ENCODE results near the gene PSMG1. TPM values are rescaled to one million over a fixed set of nuclear protein-coding genes. Genes with fewer than 3 reads are reported as not detected.

The PSMG1 gene
- total and polyA plus RNA-seq, 9 of the 15 experiments (the other 6 are each of a cell fraction or from before 2014, with no cell fraction given): 54.5 to 427 (median 328) TPM

DNA sequence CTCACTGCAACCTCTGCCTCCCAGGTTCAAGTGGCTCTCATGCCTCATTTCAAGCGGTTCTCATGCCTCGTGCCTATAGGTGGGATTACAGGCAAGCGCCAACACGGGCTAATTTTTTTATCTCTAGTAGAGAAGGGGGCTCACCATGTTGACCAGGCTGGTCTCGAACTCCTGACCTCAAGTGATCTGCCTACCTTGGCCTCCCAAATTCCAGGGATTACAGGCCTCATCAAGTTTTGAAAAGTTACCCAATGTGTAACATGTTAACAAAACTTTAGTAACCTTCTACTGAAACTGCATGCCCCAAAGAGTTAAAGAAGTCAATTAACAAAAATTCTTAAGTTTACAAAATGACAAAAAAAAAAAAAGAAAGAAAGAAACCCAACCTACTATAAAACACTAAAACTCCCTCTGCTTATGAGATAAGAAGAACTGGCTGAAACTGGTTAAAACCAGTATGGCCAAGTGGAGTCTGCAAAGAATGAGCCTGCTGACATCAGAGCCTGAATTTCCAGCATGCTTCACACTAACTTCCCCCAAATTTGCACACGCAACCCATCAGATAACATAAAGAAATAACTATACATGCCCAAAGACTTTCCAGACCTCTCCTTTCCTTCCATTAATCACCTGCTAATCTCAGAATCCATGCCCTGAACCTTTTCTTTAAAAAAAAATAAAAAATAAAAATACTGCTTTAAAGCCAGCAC lies 25.5 kb upstream of the PSMG1 start (continued):
- TF ChIP-seq, protein P1, sequence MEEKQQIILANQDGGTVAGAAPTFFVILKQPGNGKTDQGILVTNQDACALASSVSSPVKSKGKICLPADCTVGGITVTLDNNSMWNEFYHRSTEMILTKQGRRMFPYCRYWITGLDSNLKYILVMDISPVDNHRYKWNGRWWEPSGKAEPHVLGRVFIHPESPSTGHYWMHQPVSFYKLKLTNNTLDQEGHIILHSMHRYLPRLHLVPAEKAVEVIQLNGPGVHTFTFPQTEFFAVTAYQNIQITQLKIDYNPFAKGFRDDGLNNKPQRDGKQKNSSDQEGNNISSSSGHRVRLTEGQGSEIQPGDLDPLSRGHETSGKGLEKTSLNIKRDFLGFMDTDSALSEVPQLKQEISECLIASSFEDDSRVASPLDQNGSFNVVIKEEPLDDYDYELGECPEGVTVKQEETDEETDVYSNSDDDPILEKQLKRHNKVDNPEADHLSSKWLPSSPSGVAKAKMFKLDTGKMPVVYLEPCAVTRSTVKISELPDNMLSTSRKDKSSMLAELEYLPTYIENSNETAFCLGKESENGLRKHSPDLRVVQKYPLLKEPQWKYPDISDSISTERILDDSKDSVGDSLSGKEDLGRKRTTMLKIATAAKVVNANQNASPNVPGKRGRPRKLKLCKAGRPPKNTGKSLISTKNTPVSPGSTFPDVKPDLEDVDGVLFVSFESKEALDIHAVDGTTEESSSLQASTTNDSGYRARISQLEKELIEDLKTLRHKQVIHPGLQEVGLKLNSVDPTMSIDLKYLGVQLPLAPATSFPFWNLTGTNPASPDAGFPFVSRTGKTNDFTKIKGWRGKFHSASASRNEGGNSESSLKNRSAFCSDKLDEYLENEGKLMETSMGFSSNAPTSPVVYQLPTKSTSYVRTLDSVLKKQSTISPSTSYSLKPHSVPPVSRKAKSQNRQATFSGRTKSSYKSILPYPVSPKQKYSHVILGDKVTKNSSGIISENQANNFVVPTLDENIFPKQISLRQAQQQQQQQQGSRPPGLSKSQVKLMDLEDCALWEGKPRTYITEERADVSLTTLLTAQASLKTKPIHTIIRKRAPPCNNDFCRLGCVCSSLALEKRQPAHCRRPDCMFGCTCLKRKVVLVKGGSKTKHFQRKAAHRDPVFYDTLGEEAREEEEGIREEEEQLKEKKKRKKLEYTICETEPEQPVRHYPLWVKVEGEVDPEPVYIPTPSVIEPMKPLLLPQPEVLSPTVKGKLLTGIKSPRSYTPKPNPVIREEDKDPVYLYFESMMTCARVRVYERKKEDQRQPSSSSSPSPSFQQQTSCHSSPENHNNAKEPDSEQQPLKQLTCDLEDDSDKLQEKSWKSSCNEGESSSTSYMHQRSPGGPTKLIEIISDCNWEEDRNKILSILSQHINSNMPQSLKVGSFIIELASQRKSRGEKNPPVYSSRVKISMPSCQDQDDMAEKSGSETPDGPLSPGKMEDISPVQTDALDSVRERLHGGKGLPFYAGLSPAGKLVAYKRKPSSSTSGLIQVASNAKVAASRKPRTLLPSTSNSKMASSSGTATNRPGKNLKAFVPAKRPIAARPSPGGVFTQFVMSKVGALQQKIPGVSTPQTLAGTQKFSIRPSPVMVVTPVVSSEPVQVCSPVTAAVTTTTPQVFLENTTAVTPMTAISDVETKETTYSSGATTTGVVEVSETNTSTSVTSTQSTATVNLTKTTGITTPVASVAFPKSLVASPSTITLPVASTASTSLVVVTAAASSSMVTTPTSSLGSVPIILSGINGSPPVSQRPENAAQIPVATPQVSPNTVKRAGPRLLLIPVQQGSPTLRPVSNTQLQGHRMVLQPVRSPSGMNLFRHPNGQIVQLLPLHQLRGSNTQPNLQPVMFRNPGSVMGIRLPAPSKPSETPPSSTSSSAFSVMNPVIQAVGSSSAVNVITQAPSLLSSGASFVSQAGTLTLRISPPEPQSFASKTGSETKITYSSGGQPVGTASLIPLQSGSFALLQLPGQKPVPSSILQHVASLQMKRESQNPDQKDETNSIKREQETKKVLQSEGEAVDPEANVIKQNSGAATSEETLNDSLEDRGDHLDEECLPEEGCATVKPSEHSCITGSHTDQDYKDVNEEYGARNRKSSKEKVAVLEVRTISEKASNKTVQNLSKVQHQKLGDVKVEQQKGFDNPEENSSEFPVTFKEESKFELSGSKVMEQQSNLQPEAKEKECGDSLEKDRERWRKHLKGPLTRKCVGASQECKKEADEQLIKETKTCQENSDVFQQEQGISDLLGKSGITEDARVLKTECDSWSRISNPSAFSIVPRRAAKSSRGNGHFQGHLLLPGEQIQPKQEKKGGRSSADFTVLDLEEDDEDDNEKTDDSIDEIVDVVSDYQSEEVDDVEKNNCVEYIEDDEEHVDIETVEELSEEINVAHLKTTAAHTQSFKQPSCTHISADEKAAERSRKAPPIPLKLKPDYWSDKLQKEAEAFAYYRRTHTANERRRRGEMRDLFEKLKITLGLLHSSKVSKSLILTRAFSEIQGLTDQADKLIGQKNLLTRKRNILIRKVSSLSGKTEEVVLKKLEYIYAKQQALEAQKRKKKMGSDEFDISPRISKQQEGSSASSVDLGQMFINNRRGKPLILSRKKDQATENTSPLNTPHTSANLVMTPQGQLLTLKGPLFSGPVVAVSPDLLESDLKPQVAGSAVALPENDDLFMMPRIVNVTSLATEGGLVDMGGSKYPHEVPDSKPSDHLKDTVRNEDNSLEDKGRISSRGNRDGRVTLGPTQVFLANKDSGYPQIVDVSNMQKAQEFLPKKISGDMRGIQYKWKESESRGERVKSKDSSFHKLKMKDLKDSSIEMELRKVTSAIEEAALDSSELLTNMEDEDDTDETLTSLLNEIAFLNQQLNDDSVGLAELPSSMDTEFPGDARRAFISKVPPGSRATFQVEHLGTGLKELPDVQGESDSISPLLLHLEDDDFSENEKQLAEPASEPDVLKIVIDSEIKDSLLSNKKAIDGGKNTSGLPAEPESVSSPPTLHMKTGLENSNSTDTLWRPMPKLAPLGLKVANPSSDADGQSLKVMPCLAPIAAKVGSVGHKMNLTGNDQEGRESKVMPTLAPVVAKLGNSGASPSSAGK (IDR thresholded peaks at IDR 0.05): peak; percentile 76
- TF ChIP-seq SIRT6 (IDR thresholded peaks at IDR 0.05; ENCODE audit: low read depth, low read length) (no peak), SMARCC2 (IDR thresholded peaks at IDR 0.05; ENCODE audit: low read depth) (peak; percentile 76; the same call in 1 of the 2 replicates), GATAD2A (IDR thresholded peaks at IDR 0.05) (peak; percentile 73; the same call in 1 of the 2 replicates), NR4A1 (CRISPR knock-in tag; IDR thresholded peaks at IDR 0.05) (no peak), NR4A1 (tag; IDR thresholded peaks at IDR 0.05) (peak; percentile 82; the same call in 1 of the 2 replicates), ARNT (IDR thresholded peaks at IDR 0.05) (peak in 1 of 2 experiments; percentile 68; a peak in 1 of 4 replicates), CTBP1 (IDR thresholded peaks at IDR 0.05; ENCODE audit: borderline replicate concordance) (no peak), BRD4 (IDR thresholded peaks at IDR 0.05) (peak; percentile 79; the same call in 1 of the 2 replicates), ZNF398 (CRISPR knock-in tag; IDR thresholded peaks at IDR 0.05) (no peak), E4F1 (CRISPR knock-in tag; IDR thresholded peaks at IDR 0.05; ENCODE audit: borderline replicate concordance) (no peak)
